GM18951 (cell line): ENCODE data around the gene TPT1.
"Not testable (repeated sequence)": the region's sequence is repeated elsewhere in the genome, so short reads cannot be mapped to it uniquely, and the experiment has no call there.

ENCODE experiments used
- POLR2A ChIP-seq: IDR thresholded peaks from 4 replicates; pipeline ENCODE4 v1.6.1; 2011; ENCODE audit warnings: mild to moderate bottlenecking; ENCODE audit not compliant: insufficient read length, insufficient read depth; ENCODE audit errors: extremely low read depth
- in situ Hi-C: fragments of 300-500 bp; cut with MboI; formaldehyde crosslinking; loops from one replicate; pipeline ENCODE4 v1.12.0; 2022; ENCODE audit warnings: low sequenced_read_pairs, mixed read lengths, inconsistent platforms; ENCODE audit not compliant: unreplicated experiment

TPT1 gene

DNA sequence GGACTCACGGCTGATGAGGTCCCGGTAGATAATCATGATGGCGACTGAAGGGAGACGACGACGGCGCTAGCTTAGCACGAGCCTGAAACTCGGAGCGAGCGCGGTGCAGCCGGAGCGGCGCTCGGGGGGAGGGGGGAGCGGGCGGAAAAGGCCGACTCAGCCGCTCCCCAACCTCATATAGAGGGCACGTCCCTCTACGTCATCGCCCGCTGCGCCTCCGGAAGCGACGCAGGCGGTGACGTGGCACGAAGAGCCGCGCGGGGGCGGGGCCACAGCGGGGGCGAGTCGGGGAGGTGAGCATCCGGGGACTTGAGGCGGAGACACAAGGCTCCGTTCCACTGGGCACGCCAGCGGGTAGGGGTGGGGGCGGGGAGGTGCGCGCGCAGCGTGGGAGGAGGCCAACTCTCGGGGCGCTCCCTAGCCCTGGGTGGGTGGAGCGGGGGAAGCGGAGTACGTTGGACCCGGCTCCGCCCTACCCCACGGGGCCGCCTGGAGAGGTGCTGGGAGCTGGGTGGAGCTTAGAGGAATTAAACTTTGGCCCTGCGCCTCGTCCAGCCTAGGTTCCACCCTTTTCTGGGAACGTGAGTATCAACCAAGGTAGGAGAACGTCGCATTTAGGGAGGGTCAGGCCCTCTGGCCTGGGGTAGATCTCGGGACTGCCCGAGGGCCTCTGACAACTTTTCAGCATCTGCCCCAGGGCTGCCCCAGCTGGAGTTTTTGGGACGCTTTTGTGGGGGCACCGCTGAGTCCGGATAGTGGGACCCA, at the start of gene TPT1:
TSS of gene TPT1 (minus strand) at position 150 of the 765 bp plus-strand sequence. CDS start at position 36, 114 bp downstream.
- peak; percentile 99 for TF ChIP-seq POLR2A
- in situ Hi-C loops = no loop called here

- in situ Hi-C loops = not testable (repeated sequence)
These were observed 49.4 kb upstream of the TPT1 start for GRCh38 chr13:45390348-45390747.

GRCh38 chr13:45388664-45389063, 47.7 kb upstream of the TPT1 start:
- no peak for TF ChIP-seq POLR2A
- in situ Hi-C loops = no loop called here

DNA sequence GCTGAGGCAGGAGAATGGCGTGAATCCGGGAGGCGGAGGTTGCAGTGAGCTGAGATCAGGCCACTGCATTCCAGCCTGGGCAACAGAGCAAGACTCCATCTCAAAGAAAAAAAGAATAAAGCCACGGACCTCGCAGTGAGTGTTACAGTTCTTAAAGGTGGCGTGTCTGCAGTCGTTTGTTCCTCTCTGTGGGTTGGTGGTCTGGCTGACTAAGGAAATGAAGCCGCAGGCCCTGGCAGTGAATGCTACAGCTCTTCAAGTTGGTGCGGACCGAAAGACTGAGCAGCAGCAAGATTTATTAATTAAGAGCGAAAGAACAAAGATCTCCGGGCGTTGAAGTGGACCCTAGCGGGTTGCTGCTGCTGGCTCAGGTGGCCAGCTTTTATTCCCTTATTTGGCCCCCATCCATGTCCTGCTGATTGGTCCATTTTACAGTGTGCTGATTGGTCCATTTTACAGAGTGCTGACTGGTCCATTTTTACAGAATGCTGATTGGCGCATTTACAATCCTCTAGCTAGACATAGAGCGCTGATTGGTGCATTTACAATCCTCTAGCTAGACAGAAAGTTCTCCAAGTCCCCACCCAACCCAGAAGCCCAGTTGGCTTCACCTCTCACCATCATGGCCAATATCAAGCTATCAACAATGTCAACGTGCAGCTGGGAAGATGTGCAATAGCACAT, 46.1 kb upstream of the TPT1 start:
- in situ Hi-C loops = not testable (repeated sequence)

- in situ Hi-C loops = no loop called here
- TF ChIP-seq POLR2A = no peak
These were observed 45.0 kb upstream of the TPT1 start for GRCh38 chr13:45385907-45386553.

- no peak for TF ChIP-seq POLR2A
- in situ Hi-C loops = no loop called here
These were observed 44.3 kb upstream of the TPT1 start for GRCh38 chr13:45385320-45385719.

- in situ Hi-C loops = no loop called here
These were observed 43.6 kb upstream of the TPT1 start for GRCh38 chr13:45384474-45385174.

GRCh38 chr13:45382739-45383138, 41.8 kb upstream of the TPT1 start:
- in situ Hi-C loops = not testable (repeated sequence)

More at GRCh38 chr13:45384474-45385174, 43.6 kb upstream of the TPT1 start:
- TF ChIP-seq POLR2A = no peak

GRCh38 chr13:45381196-45381595, 40.2 kb upstream of the TPT1 start:
- TF ChIP-seq POLR2A = no peak
- in situ Hi-C loops = no loop called here

DNA sequence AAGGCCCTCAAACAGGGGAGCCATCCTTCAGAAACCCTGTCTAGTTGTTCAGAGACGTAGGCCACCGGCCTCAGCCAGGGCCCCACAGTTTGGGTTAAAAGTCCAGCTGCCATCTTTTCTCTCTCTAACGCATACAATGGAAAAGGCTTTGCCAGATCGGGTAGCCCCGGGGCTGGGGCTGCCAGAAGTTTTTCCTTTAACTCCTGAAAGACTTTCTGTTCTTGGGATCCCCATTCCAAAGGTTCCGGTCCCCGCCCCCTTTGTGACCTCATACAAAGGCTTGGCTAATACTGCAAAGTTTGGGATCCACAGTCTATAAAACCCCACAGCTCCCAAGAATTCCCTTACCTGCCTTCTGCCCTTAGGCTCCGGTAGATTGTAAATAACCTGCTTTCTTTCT, 39.7 kb upstream of the TPT1 start:
- in situ Hi-C loops = not testable (repeated sequence)

- in situ Hi-C loops = not testable (repeated sequence)
These were observed 38.5 kb upstream of the TPT1 start for GRCh38 chr13:45379516-45379915.

- in situ Hi-C loops = not testable (repeated sequence)
These were observed 37.8 kb upstream of the TPT1 start for GRCh38 chr13:45378786-45379185.

GRCh38 chr13:45377314-45377713, 36.3 kb upstream of the TPT1 start:
- in situ Hi-C loops = not testable (repeated sequence)

DNA sequence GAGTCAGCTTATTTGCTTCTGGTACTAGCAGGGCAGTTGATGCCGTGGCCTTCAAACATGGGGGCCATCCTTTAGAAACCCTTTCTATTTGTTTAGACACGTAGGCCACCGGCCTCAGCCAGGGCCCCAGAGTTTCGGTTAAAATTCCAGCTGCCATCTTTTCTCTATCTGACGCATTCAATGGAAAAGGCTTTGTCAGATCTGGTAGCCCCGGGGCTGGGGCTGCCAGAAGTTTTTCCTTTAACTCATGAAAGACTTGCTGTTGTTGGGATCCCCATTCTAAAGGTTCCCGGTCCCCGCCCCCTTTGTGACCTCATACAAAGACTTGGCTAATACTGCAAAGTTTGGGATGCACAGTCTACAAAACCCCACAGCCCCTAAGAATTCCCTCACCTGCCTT, 35.7 kb upstream of the TPT1 start:
- in situ Hi-C loops = not testable (repeated sequence)

DNA sequence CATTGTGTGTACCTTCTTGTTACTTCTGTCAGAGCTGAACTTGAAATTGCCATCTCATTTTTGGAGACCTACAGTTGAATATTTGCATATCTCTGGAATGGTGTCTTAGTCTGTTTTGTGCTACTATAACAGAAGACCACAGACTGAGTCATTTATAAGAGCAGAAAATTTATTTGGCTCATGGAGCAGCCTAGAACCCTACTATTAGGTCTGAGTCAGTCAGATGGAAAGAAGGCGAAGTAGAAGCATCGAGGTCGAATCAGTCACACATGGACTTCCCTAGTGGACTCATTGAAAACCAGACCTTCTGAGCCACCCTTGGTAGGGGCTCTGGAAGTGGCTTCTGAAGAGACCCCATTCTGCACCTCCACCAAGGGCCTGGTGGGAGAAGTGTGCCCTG, 33.9 kb upstream of the TPT1 start:
- in situ Hi-C loops = no loop called here
- no peak for TF ChIP-seq POLR2A
